Keratinocyte (primary cell): Measurements from ENCODE around the gene C12orf75.

ENCODE experiments used
- CTCF ChIP-seq, 3 experiments: IDR thresholded peaks in 1 of 3; conservative IDR thresholded peaks in 1 of 3; optimal IDR thresholded peaks in 1 of 3; 2 replicates in 2 of 3; 3 replicates in 1 of 3; pipeline versions ENCODE3 to v1.5.1; 2011; ENCODE audit warnings: low read length in 3 of 3, mild to moderate bottlenecking in 3 of 3, moderate library complexity in 2 of 3, control low read depth in 1 of 3, inconsistent platforms in 1 of 3; ENCODE audit not compliant: insufficient read depth in 2 of 3; ENCODE audit errors: extremely low read depth in 1 of 3
- EZH2 ChIP-seq: IDR thresholded peaks from one replicate; pipeline ENCODE4 v1.6.1; 2012; ENCODE audit warnings: inconsistent platforms, mild to moderate bottlenecking, low read length, moderate library complexity

- no peak for TF ChIP-seq CTCF (optimal IDR thresholded peaks at IDR 0.05 in 1 of 3, IDR thresholded peaks at IDR 0.05 in 1 of 3, conservative IDR thresholded peaks at IDR 0.05 in 1 of 3; ENCODE audit: extremely low read depth in 1 of 3, insufficient read depth in 2 of 3, low read length in 3 of 3)
- no peak for TF ChIP-seq EZH2
Measured at GRCh38 chr12:105406497-105406896, 76.0 kb downstream of the C12orf75 start.
